BE2C (cell line): ENCODE measurements around the gene PPP1R14D.
A peak's percentile ranks its signal among the peaks of the same experiment; 100 is the strongest.

ENCODE experiments used
- DNase-seq: peaks from one replicate; pipeline ENCODE4 v3.0.0-alpha.2; 2020
- H3K27me3 ChIP-seq: fragments of 250-450 bp; sonication (Bioruptor Pico); 2 replicates; pipeline ENCODE4 v1.5.1; 2020; ENCODE audit warnings: mild to moderate bottlenecking
- H3K36me3 ChIP-seq: fragments of 250-450 bp; sonication (Bioruptor Pico); 2 replicates; pipeline ENCODE4 v1.5.1; 2020; ENCODE audit warnings: mild to moderate bottlenecking
- H3K4me1 ChIP-seq: fragments of 250-450 bp; sonication (Bioruptor Pico); 2 replicates; pipeline ENCODE4 v1.5.1; 2020
- H3K4me3 ChIP-seq: 2 replicates; pipeline ENCODE4 v1.5.1; 2011; ENCODE audit warnings: low read depth, low read length
- H3K9me3 ChIP-seq: fragments of 250-450 bp; sonication (Bioruptor Pico); 2 replicates; pipeline ENCODE4 v1.5.1; 2020
- CTCF ChIP-seq: IDR thresholded peaks from 2 replicates; pipeline ENCODE4 v1.5.1; 2012; ENCODE audit warnings: mild to moderate bottlenecking, low read depth, low read length

PPP1R14D gene

GRCh38 chr15:40853241-40853890 is 24.9 kb upstream of the PPP1R14D start:
- no peaks in the 10 kb centered on the region for H3K4me1 ChIP-seq
- no peak for DNase-seq
- no peaks in the 10 kb centered on the region for H3K27me3 ChIP-seq
- TF ChIP-seq CTCF: no peak
- H3K9me3 ChIP-seq: no peaks in the 10 kb centered on the region
- H3K4me3 ChIP-seq: no peak overlapping the region
- no peaks in the 10 kb centered on the region for H3K36me3 ChIP-seq

GRCh38 chr15:40852529-40852928 is 24.0 kb upstream of the PPP1R14D start:
- no peak for TF ChIP-seq CTCF

GRCh38 chr15:40850576-40851112 is 22.1 kb upstream of the PPP1R14D start:
- DNase-seq: no peak
- H3K27me3 ChIP-seq: no peaks in the 10 kb centered on the region
- peaks cover 4% of the 10 kb centered on the region; the same call in 1 of the 2 replicates for H3K4me1 ChIP-seq
- no peaks in the 10 kb centered on the region for H3K36me3 ChIP-seq
- no peak overlapping the region for H3K4me3 ChIP-seq
- no peaks in the 10 kb centered on the region for H3K9me3 ChIP-seq
- TF ChIP-seq CTCF: no peak

More at GRCh38 chr15:40852529-40852928, 24.0 kb upstream of the PPP1R14D start:
- DNase-seq: no peak
- no peaks in the 10 kb centered on the region for H3K27me3 ChIP-seq
- H3K4me1 ChIP-seq: no peaks in the 10 kb centered on the region; the same call in 1 of the 2 replicates
- H3K9me3 ChIP-seq: no peaks in the 10 kb centered on the region
- no peak overlapping the region for H3K4me3 ChIP-seq
- H3K36me3 ChIP-seq: no peaks in the 10 kb centered on the region

- H3K27me3 ChIP-seq: peaks cover 22% of the 10 kb centered on the region
- DNase-seq: peak; percentile 56
- no peaks in the 10 kb centered on the region for H3K9me3 ChIP-seq
- TF ChIP-seq CTCF: no peak
- peaks cover 4% of the 10 kb centered on the region; the same call in 1 of the 2 replicates for H3K4me1 ChIP-seq
- H3K36me3 ChIP-seq: no peaks in the 10 kb centered on the region
- no peak overlapping the region for H3K4me3 ChIP-seq
Observed at GRCh38 chr15:40847223-40847961, 18.9 kb upstream of the PPP1R14D start.

- DNase-seq: no peak
- H3K9me3 ChIP-seq: no peaks in the 10 kb centered on the region
- H3K4me3 ChIP-seq: no peak overlapping the region
- TF ChIP-seq CTCF: no peak
- peaks cover 4% of the 10 kb centered on the region; the same call in 1 of the 2 replicates for H3K4me1 ChIP-seq
- no peaks in the 10 kb centered on the region for H3K36me3 ChIP-seq
- H3K27me3 ChIP-seq: peaks cover 22% of the 10 kb centered on the region
Observed at GRCh38 chr15:40846841-40847222, 18.3 kb upstream of the PPP1R14D start.
